Measurements from ENCODE around the gene APH1A. TPM values are rescaled to one million over a fixed set of nuclear protein-coding genes. Genes with fewer than 3 reads are reported as not detected.
A peak's percentile ranks its signal among the peaks of the same experiment; 100 is the strongest.

APH1A gene
- total RNA-seq, 1 donor from 2014 or later = 148 TPM

- H3K4me1 Mint-ChIP-seq (ENCODE audit: unreplicated experiment) = peaks cover 45% of the 10 kb centered on the region
- no peaks in the 10 kb centered on the region for H3K36me3 Mint-ChIP-seq
- H3K27me3 Mint-ChIP-seq = peaks cover 10% of the 10 kb centered on the region
- no peaks in the 10 kb centered on the region for H3K9me3 Mint-ChIP-seq
- peak overlapping the region; percentile 63 for H3K27ac Mint-ChIP-seq
- TF ChIP-seq CTCF (conservative IDR thresholded peaks at IDR 0.05) = no peak
- no peak for DNase-seq (ENCODE audit: extremely low spot score, unreplicated experiment)
- H3K4me3 Mint-ChIP-seq = peak overlapping the region; percentile 86
Observed at GRCh38 chr1:150259217-150259616, 9.6 kb downstream of the APH1A start.

DNA sequence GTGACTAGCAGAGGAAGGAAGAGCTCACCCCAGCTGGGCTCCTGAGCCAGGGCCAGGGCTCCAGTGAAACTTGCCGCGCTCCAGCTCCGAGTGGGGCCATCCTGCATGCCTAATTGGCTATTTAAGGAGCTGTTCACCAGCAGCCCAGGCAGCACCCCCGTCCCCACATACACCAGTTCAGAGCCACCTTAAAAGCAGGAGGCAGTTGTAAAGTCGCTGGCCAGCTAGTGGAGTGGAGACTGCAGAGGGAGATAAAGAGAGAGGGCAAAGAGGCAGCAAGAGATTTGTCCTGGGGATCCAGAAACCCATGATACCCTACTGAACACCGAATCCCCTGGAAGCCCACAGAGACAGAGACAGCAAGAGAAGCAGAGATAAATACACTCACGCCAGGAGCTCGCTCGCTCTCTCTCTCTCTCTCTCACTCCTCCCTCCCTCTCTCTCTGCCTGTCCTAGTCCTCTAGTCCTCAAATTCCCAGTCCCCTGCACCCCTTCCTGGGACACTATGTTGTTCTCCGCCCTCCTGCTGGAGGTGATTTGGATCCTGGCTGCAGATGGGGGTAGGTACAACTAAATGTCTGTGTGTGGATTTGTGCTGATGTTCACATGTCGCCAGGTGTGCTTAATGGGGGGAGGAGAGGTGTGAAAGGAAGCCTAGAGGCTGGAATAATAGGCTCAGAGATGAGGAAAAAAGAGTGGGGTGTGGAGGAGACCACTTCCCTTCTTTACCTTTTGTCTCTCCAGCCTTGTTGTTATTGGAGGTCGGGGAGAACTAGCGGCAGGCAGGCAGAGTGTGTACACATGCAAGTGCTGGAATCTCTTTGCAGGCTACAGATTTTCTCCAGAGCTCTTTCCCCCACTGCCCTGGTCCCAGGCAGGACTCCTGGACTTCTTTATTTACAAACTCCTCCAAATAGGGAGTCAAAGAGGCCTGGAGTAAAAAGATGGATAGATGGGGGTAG, 10.9 kb downstream of the APH1A start, which contains the start of gene CA14:
Gene CA14, plus strand, starts transcription at position 151 of the 962 bp plus-strand sequence. Its CDS starts 355 bp downstream, at position 506.
- DNase-seq (ENCODE audit: extremely low spot score, unreplicated experiment) = no peak
- no peak for TF ChIP-seq CTCF (conservative IDR thresholded peaks at IDR 0.05)
- Mint-ChIP-seq H3K4me3 (peak within 1 kb of the TSS; percentile 86), H3K9me3 (no peaks in the 10 kb centered on the region), H3K27ac (peak within 1 kb of the TSS; percentile 85), H3K27me3 (peaks cover 10% of the 10 kb centered on the region), H3K36me3 (no peaks in the 10 kb centered on the region), H3K4me1 (ENCODE audit: unreplicated experiment) (peaks cover 45% of the 10 kb centered on the region)

- H3K27me3 Mint-ChIP-seq = peaks cover 10% of the 10 kb centered on the region
- DNase-seq (ENCODE audit: extremely low spot score, unreplicated experiment) = no peak
Observed at GRCh38 chr1:150256554-150257341, 12.1 kb downstream of the APH1A start.

DNA sequence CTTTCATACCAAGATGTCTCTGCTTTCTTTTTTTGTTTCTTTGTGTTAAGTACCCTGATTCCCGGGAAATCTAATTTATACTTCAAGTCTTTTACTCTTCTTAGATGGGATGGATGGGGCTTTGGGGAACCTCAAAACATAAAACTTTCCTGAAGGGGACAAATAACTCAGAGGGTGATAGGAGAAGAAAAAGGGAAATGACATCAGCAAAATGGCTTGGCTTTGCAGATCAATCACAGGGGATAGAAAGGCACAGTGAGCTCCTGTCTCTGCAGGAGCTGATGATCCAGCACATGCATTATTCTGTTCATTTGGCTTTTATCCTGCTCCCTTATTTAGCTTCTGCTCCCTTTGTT, 12.6 kb downstream of the APH1A start:
- no peaks in the 10 kb centered on the region for H3K9me3 Mint-ChIP-seq
- TF ChIP-seq CTCF (conservative IDR thresholded peaks at IDR 0.05) = no peak
- no peak for DNase-seq (ENCODE audit: extremely low spot score, unreplicated experiment)
- H3K27me3 Mint-ChIP-seq = peaks cover 10% of the 10 kb centered on the region
- peaks cover 45% of the 10 kb centered on the region for H3K4me1 Mint-ChIP-seq (ENCODE audit: unreplicated experiment)
- peak overlapping the region; percentile 86 for H3K4me3 Mint-ChIP-seq
- H3K27ac Mint-ChIP-seq = peak overlapping the region; percentile 85
- no peaks in the 10 kb centered on the region for H3K36me3 Mint-ChIP-seq

More at GRCh38 chr1:150256554-150257341, 12.1 kb downstream of the APH1A start:
- no peaks in the 10 kb centered on the region for H3K9me3 Mint-ChIP-seq
- no peaks in the 10 kb centered on the region for H3K36me3 Mint-ChIP-seq
- no peak for TF ChIP-seq CTCF (conservative IDR thresholded peaks at IDR 0.05)
- H3K4me3 Mint-ChIP-seq = peak overlapping the region; percentile 86
- H3K27ac Mint-ChIP-seq = peak overlapping the region; percentile 85
- H3K4me1 Mint-ChIP-seq (ENCODE audit: unreplicated experiment) = peaks cover 45% of the 10 kb centered on the region

DNA sequence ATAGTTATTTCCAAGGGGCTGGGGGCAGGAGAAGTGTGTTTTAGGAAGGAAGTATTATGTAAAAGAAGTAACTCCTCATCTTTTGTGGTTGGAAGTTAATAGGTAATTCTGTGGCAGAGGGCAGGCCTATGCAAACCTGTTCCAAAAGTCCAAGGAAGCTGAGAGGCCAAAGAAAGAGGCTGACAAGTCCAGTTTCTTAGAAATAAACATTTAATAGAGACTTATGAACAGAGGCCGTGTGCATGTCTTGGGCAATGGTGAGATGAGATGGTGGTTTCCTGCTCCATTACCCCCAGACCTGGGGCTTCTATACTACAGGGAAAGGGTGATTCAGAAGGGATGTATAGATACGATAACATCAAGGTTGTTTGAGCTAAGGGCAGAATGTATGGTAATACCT, 18.9 kb downstream of the APH1A start:
- DNase-seq (ENCODE audit: extremely low spot score, unreplicated experiment) = no peak
- no peak for TF ChIP-seq CTCF (conservative IDR thresholded peaks at IDR 0.05)
- Mint-ChIP-seq H3K27ac (no peak overlapping the region), H3K9me3 (no peaks in the 10 kb centered on the region), H3K4me3 (no peak overlapping the region), H3K4me1 (ENCODE audit: unreplicated experiment) (no peaks in the 10 kb centered on the region), H3K36me3 (no peaks in the 10 kb centered on the region), H3K27me3 (no peaks in the 10 kb centered on the region)
